ENCODE results near the gene ZMYND19.

- TF ChIP-seq FOXA1 (IDR thresholded peaks at IDR 0.05) (no peak), SP1 (IDR thresholded peaks at IDR 0.05) (no peak), FOXK2 (IDR thresholded peaks at IDR 0.05) (no peak), ELF4 (IDR thresholded peaks at IDR 0.05) (no peak), PKNOX1 (IDR thresholded peaks at IDR 0.05) (no peak), FOXM1 (IDR thresholded peaks at IDR 0.05; ENCODE audit: borderline replicate concordance) (no peak), CTBP1 (IDR thresholded peaks at IDR 0.05; ENCODE audit: borderline replicate concordance) (no peak), TARDBP (IDR thresholded peaks at IDR 0.05) (no peak), SUZ12 (IDR thresholded peaks at IDR 0.05) (no peak), HDGF (IDR thresholded peaks at IDR 0.05; ENCODE audit: borderline replicate concordance) (no peak), ZNF384 (IDR thresholded peaks at IDR 0.05) (no peak)
Observed at GRCh38 chr9:137583957-137584356, 6.4 kb downstream of the ZMYND19 start.

All from HEK293T (cell line).